HG03354 (cell line): Measurements from ENCODE around the gene STX8.

Experiments used
- ATAC-seq: cut with Tn5 transposase; IDR thresholded peaks from one replicate; pipeline ENCODE4 v1.9.1; 2021; ENCODE audit warnings: mild to moderate bottlenecking; ENCODE audit not compliant: unreplicated experiment, poor library complexity, severe bottlenecking

STX8 gene

GRCh38 chr17:9236286-9237052 is 339.2 kb downstream of the STX8 start:
- ATAC-seq, result no peak

- no peak for ATAC-seq
Measured at GRCh38 chr17:9235346-9235745, 340.3 kb downstream of the STX8 start.

GRCh38 chr17:9234389-9234945 is 341.2 kb downstream of the STX8 start:
- ATAC-seq, result no peak

- ATAC-seq, result no peak
Measured at GRCh38 chr17:9233761-9234160, 341.9 kb downstream of the STX8 start.

- no peak for ATAC-seq
Measured at GRCh38 chr17:9233271-9233599, 342.4 kb downstream of the STX8 start.

- no peak for ATAC-seq
Measured at GRCh38 chr17:9232591-9233270, 342.9 kb downstream of the STX8 start.

GRCh38 chr17:9232155-9232475 is 343.5 kb downstream of the STX8 start:
- no peak for ATAC-seq

GRCh38 chr17:9231449-9232154 is 344.0 kb downstream of the STX8 start:
- no peak for ATAC-seq

GRCh38 chr17:9230861-9231260 is 344.8 kb downstream of the STX8 start:
- ATAC-seq, result no peak

- ATAC-seq, result no peak
Measured at GRCh38 chr17:9230346-9230745, 345.3 kb downstream of the STX8 start.

- no peak for ATAC-seq
Measured at GRCh38 chr17:9229826-9230201, 345.8 kb downstream of the STX8 start.

GRCh38 chr17:9229160-9229825 is 346.3 kb downstream of the STX8 start:
- ATAC-seq, result no peak

GRCh38 chr17:9228408-9229159 is 347.0 kb downstream of the STX8 start:
- no peak for ATAC-seq

GRCh38 chr17:9227819-9228407 is 347.7 kb downstream of the STX8 start:
- ATAC-seq, result no peak

- ATAC-seq, result no peak
Measured at GRCh38 chr17:9226794-9227135, 348.9 kb downstream of the STX8 start.

- ATAC-seq, result no peak
Measured at GRCh38 chr17:9226130-9226793, 349.4 kb downstream of the STX8 start.

GRCh38 chr17:9225305-9226101 is 350.1 kb downstream of the STX8 start:
- no peak for ATAC-seq

GRCh38 chr17:9224485-9224884 is 351.1 kb downstream of the STX8 start:
- no peak for ATAC-seq
